HUES64 (cell line): ENCODE measurements around the gene GRB7.
"Not testable (repeated sequence)": the region's sequence is repeated elsewhere in the genome, so short reads cannot be mapped to it uniquely, and the experiment has no call there.

Experiments
- H3K27ac ChIP-seq: 2 replicates; pipeline ENCODE4 v1.7.0; 2013; ENCODE audit warnings: low read depth, low read length, inconsistent platforms
- H3K27me3 ChIP-seq: 2 replicates; pipeline ENCODE4 v1.6.1; 2013; ENCODE audit warnings: mild to moderate bottlenecking, low read length; ENCODE audit not compliant: insufficient read depth
- H3K36me3 ChIP-seq: 2 replicates; pipeline ENCODE4 v1.6.1; 2013; ENCODE audit warnings: mild to moderate bottlenecking, low read length; ENCODE audit not compliant: insufficient read depth
- H3K4me1 ChIP-seq: 2 replicates; pipeline ENCODE4 v1.6.1; 2013; ENCODE audit warnings: mild to moderate bottlenecking, low read length, moderate library complexity; ENCODE audit not compliant: insufficient read depth
- H3K4me3 ChIP-seq: 2 replicates; pipeline ENCODE4 v1.5.1; 2013; ENCODE audit warnings: mild to moderate bottlenecking, low read length, moderate library complexity
- H3K9ac ChIP-seq: 2 replicates; pipeline ENCODE4 v1.6.1; 2013; ENCODE audit warnings: mild to moderate bottlenecking, low read depth, low read length
- H3K9me3 ChIP-seq: 2 replicates; pipeline ENCODE4 v1.6.1; 2013; ENCODE audit warnings: low read depth, low read length; ENCODE audit not compliant: insufficient read depth
- WGBS: fragments of 150-250, 120-280 bp; methylation state at CpG from one replicate; pipeline ENCODE4 v1.1.7; 2013; ENCODE audit warnings: missing lambda C conversion rate; 5-methylcytosine and 5-hydroxymethylcytosine counted together

GRB7 gene

DNA sequence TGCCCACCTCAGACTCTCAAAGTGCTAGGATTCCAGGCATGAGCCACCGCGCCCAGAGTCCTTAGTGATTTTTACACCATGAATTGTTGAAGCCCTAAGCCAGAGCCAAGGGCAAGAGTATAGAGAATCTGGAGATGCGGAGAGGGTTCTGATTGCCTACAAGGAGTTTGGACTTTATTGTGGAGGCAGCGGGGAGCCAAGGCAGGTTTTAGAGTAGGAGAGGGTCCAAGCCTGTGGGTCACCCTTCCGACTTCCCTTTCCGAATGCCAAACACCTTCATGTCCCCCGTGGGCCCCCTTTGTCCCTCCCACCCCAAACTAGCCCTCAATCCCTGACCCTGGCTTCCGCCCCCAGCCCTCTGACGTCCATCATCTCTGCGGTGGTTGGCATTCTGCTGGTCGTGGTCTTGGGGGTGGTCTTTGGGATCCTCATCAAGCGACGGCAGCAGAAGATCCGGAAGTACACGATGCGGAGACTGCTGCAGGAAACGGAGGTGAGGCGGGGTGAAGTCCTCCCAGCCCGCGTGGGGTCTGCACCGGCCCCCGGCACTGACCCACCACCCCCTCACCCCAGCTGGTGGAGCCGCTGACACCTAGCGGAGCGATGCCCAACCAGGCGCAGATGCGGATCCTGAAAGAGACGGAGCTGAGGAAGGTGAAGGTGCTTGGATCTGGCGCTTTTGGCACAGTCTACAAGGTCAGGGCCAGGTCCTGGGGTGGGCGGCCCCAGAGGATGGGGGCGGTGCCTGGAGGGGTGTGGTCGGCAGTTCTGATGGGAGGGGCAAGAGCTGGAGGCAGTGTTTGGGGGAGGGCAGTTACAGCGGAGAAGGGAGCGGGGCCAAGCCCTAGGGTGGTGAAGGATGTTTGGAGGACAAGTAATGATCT is 14.5 kb upstream of the GRB7 start:
- H3K4me1 ChIP-seq, result no peaks in the 10 kb centered on the region
- no peaks in the 10 kb centered on the region for H3K27me3 ChIP-seq
- H3K9me3 ChIP-seq, result no peaks in the 10 kb centered on the region
- peaks cover 77% of the 10 kb centered on the region for H3K36me3 ChIP-seq
- WGBS, result 82% methylated on average over 34 of the region's 34 CpGs
- H3K4me3 ChIP-seq, result no peak overlapping the region
- H3K9ac ChIP-seq, result no peak overlapping the region
- no peak overlapping the region for H3K27ac ChIP-seq

DNA sequence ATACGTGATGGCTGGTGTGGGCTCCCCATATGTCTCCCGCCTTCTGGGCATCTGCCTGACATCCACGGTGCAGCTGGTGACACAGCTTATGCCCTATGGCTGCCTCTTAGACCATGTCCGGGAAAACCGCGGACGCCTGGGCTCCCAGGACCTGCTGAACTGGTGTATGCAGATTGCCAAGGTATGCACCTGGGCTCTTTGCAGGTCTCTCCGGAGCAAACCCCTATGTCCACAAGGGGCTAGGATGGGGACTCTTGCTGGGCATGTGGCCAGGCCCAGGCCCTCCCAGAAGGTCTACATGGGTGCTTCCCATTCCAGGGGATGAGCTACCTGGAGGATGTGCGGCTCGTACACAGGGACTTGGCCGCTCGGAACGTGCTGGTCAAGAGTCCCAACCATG is 13.0 kb upstream of the GRB7 start:
- peaks cover 68% of the 10 kb centered on the region for H3K36me3 ChIP-seq
- no peak overlapping the region for H3K4me3 ChIP-seq
- H3K9ac ChIP-seq, result no peak overlapping the region
- H3K9me3 ChIP-seq, result no peaks in the 10 kb centered on the region
- H3K4me1 ChIP-seq, result no peaks in the 10 kb centered on the region; the same call in none of the 2 replicates
- H3K27me3 ChIP-seq, result no peaks in the 10 kb centered on the region
- WGBS, result 98% methylated on average over 13 of the region's 13 CpGs
- H3K27ac ChIP-seq, result no peak overlapping the region

DNA sequence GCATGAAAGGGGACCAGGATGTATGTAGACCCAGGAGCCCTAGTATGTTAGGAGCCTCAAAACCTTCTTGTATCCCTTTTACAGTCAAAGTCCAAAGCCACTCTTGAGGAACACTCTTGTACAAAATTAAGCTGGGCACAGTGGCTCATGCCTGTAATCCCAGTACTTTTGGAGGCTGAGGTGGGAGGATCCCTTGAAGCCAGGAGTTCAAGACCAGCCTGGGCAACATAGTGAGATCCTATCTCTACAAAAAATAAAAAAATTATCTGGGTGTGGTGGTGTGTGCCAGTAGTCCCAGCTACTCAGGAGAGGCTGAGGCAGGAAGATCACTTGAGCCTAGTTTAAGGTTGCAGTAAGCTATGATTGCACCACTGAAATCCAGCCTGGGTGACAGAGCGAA is 11.8 kb upstream of the GRB7 start:
- H3K4me3 ChIP-seq, H3K4me1 ChIP-seq, H3K9me3 ChIP-seq, H3K27me3 ChIP-seq, H3K27ac ChIP-seq, H3K9ac ChIP-seq: not testable (repeated sequence)
- H3K36me3 ChIP-seq, result peaks cover 60% of the 10 kb centered on the region
- WGBS, result no CpG with 5 or more reads among the region's 1 CpG

DNA sequence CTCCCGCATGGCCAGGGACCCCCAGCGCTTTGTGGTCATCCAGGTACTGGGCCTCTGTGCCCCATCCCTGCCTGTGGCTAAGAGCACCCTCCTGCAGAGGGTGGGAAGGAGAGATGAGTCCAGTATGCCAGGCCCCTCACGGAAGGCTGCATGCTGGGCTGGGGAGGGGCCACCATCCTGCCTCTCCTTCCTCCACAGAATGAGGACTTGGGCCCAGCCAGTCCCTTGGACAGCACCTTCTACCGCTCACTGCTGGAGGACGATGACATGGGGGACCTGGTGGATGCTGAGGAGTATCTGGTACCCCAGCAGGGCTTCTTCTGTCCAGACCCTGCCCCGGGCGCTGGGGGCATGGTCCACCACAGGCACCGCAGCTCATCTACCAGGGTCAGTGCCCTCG is 11.1 kb upstream of the GRB7 start:
- H3K9ac ChIP-seq, result no peak overlapping the region
- H3K36me3 ChIP-seq, result peaks cover 57% of the 10 kb centered on the region
- H3K4me3 ChIP-seq, result no peak overlapping the region
- H3K4me1 ChIP-seq, result no peaks in the 10 kb centered on the region; the same call in none of the 2 replicates
- H3K27ac ChIP-seq, result no peak overlapping the region
- no peaks in the 10 kb centered on the region for H3K27me3 ChIP-seq
- H3K9me3 ChIP-seq, result no peaks in the 10 kb centered on the region
- 95% methylated on average over 9 of the region's 9 CpGs for WGBS

GRCh38 chr17:39727556-39727955 is 10.2 kb upstream of the GRB7 start:
- Histone ChIP-seq H3K9ac (no peak overlapping the region), H3K27me3 (no peaks in the 10 kb centered on the region), H3K4me3 (no peak overlapping the region), H3K27ac (no peak overlapping the region; the same call in 1 of the 2 replicates), H3K36me3 (peaks cover 51% of the 10 kb centered on the region), H3K4me1 (no peaks in the 10 kb centered on the region; the same call in none of the 2 replicates), H3K9me3 (no peaks in the 10 kb centered on the region)
- WGBS, result 96% methylated on average over 10 of the region's 10 CpGs

DNA sequence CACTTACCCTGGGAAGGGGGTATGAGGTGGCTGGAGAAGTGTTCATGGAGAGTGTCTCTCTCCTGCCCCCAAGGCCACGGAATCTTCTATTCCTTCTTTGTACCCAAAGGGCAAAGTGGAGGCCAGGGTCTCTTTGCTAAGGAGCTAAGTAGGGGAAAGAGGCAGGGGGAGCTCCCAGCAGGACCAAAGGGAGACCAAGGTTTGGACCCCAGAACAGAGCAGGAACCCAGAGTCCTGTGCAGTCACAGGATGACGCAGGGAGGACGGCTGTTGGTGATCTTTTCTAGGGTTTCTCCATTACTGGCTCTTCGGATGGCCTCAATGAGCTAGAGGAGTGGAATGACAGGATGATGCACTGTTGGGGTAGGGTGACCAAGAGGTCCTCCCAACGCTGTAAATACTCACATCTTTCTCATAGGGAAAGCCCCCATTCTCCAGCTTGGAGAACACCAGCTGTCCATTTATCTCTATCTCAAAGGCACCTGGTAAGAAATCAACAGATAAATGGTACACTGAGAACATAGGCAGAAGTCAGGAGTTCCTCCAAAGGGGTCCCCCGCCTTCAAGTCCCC is 8.4 kb upstream of the GRB7 start:
- H3K4me3 ChIP-seq, result peak overlapping the region; percentile 71
- H3K36me3 ChIP-seq, result peaks cover 45% of the 10 kb centered on the region
- H3K27ac ChIP-seq, result peak overlapping the region; percentile 72; the same call in 1 of the 2 replicates
- H3K9ac ChIP-seq, result peak overlapping the region; percentile 75
- no peaks in the 10 kb centered on the region for H3K9me3 ChIP-seq
- no peaks in the 10 kb centered on the region; the same call in none of the 2 replicates for H3K4me1 ChIP-seq
- no peaks in the 10 kb centered on the region for H3K27me3 ChIP-seq
- WGBS, result 81% methylated on average over 6 of the region's 6 CpGs

GRCh38 chr17:39730095-39730921 is 7.4 kb upstream of the GRB7 start, which contains the start of gene MIEN1:
MIEN1 (minus strand) TSS chr17:39730532; CDS start chr17:39730495, 37 bp downstream.
- 2% methylated on average over 65 of the region's 65 CpGs for WGBS
- no peaks in the 10 kb centered on the region for H3K9me3 ChIP-seq

DNA sequence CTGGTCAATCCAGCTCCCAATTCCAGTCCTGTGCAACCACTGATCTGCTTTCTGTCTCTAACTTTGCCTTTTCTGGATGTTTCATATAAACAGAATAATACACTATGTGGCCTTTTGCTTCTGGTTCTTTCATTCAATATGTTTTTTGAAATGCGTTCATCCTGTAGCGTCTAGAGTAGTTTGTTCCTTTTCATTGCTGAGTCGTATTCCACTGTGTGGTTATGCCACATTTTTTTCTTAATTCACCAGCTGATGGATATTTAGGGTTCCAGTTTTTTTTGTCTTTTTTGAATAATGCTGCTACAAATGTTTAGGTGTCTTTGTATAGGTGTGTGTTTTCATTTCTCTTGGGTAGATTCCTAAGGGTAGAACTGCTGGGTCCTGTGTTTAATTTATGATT is 5.2 kb upstream of the GRB7 start:
- Histone ChIP-seq H3K27me3 (no peaks in the 10 kb centered on the region), H3K9ac (no peak overlapping the region), H3K27ac (no peak overlapping the region), H3K4me1 (no peaks in the 10 kb centered on the region; the same call in none of the 2 replicates), H3K36me3 (peaks cover 12% of the 10 kb centered on the region), H3K9me3 (no peaks in the 10 kb centered on the region), H3K4me3 (no peak overlapping the region)
- WGBS, result 98% methylated on average over 3 of the region's 3 CpGs

More at GRCh38 chr17:39730095-39730921, 7.4 kb upstream of the GRB7 start, which contains the start of gene MIEN1:
- H3K27me3 ChIP-seq, result no peaks in the 10 kb centered on the region
- peak within 1 kb of the TSS; percentile 75 for H3K9ac ChIP-seq
- peak within 1 kb of the TSS; percentile 71 for H3K4me3 ChIP-seq
- no peaks in the 10 kb centered on the region; the same call in none of the 2 replicates for H3K4me1 ChIP-seq
- peak within 1 kb of the TSS; percentile 72 for H3K27ac ChIP-seq
- peaks cover 35% of the 10 kb centered on the region for H3K36me3 ChIP-seq

- H3K27me3 ChIP-seq, result peaks cover 5% of the 10 kb centered on the region; the same call in 1 of the 2 replicates
- no peak overlapping the region for H3K4me3 ChIP-seq
- WGBS, result 86% methylated on average over 2 of the region's 2 CpGs
- H3K4me1 ChIP-seq, result peaks cover 10% of the 10 kb centered on the region
- no peak overlapping the region for H3K27ac ChIP-seq
- H3K9me3 ChIP-seq, result no peaks in the 10 kb centered on the region
- no peak overlapping the region for H3K9ac ChIP-seq
- H3K36me3 ChIP-seq, result no peaks in the 10 kb centered on the region
Observed at GRCh38 chr17:39735882-39736281, 1.9 kb upstream of the GRB7 start.

DNA sequence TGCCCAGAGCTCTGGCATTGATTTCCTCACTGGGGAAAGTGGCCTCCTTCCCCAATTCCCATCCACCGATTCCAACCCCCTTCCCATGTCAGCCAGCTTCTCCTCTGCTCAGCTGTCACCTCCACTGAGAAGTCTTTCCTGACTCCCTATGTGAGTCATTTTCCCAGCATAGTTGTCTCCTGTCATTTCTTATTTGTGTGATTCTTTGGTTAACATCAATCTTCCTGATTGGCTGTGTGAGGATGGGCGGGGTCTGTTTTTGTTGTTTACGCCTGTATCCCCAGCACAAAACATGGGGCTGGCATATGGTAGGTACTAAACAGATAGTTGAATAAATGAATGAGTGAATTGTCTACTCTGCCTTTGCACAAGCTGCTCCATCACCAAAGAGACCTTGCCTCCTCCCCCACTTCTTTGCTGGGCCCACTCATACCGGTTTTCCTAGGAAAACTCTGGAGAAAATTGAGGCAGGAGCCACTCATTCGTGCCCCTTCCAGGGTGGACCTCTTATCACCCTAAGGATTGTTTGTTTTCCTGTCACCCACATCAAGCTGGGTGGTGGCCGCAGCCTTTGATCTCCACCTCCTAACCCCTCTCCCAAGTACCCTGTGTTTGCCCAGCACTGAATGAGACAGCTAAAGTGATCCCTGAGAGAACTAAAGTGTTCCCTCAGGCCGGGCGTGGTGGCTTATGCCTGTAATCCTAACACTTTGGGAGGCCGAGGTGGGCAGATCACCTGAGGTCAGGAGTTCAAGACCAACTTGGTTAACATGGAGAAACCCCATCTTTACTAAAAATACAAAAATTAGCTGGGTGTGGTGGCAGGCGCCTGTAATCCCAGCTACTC is 1.2 kb upstream of the GRB7 start:
- no peak overlapping the region for H3K9ac ChIP-seq
- peaks cover 16% of the 10 kb centered on the region for H3K4me1 ChIP-seq
- H3K36me3 ChIP-seq, result no peaks in the 10 kb centered on the region
- H3K4me3 ChIP-seq, result no peak overlapping the region
- no peak overlapping the region for H3K27ac ChIP-seq
- WGBS, result 79% methylated on average over 10 of the region's 10 CpGs
- H3K27me3 ChIP-seq, result peaks cover 5% of the 10 kb centered on the region; the same call in 1 of the 2 replicates
- no peaks in the 10 kb centered on the region for H3K9me3 ChIP-seq
